ENCODE data around the gene FOXO3. TPM values are rescaled to one million over a fixed set of nuclear protein-coding genes. Genes with fewer than 3 reads are reported as not detected.
A peak's percentile ranks its signal among the peaks of the same experiment; 100 is the strongest.

Gene FOXO3
- total RNA-seq, 1 donor from 2014 or later: 10.7 TPM

GRCh38 chr6:108594151-108594550 is 33.4 kb downstream of the FOXO3 start:
- DNase-seq (ENCODE audit: low read depth in 2 of 2): no peak

DNA sequence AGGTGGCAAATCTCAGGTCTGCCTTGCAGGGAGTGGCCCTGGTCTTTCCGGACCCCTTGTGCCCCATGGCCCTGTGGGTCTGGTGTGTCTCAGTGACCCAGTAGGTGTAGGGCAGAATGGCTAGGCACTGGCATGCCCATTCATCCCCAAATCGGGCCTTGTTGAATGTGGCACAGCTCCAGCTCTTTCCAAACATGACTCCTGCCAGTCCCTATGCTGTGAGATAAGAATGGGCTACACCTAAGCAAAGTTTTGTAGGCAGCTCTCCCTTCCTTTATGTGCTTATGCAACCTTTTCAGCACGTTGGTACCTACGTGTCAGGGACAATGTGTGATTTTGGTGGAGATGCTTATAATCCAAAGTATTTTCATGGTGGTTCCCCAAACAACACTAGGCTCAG is 33.9 kb downstream of the FOXO3 start:
- no peak for DNase-seq (ENCODE audit: low read depth in 2 of 2)

- DNase-seq (ENCODE audit: low read depth in 2 of 2): no peak
Observed at GRCh38 chr6:108596956-108597355, 36.2 kb downstream of the FOXO3 start.

DNA sequence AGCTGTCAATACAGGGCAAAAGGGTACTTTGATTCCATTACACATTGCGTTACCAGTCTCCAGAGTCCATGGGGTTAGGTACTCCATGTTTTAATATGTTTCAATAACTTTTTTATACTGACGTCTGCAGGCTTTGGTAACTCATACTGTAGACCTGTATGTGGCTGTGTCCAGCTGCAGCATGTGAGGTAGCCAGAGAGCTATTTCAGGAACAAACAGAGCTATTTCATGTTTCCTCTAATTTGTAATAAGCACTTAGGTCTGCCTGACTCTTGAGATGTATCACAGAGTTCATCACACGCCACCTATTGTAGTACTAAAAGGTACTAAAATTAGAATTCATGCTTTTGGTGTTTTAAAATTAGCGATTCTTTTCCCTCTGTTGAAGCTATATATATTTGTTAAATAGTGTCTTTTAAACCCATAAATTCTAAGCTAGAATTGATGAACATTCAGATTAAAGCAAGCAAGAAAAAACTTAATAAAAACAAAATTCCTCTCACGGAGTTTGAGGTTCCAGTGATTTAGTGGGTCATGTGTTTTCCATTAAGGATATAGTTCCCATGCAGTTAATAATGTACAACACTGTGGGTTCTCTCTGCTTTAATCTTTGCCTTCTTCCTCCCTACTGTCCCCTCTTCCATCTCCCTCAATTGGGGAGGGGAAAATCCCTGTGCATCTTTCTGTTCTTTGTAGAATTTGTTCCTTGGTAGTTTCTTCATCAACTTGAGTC is 37.0 kb downstream of the FOXO3 start:
- DNase-seq (ENCODE audit: low read depth in 2 of 2): peak; percentile 34 to 63

- no peak for DNase-seq (ENCODE audit: low read depth in 2 of 2)
Observed at GRCh38 chr6:108598305-108598863, 37.7 kb downstream of the FOXO3 start.

DNA sequence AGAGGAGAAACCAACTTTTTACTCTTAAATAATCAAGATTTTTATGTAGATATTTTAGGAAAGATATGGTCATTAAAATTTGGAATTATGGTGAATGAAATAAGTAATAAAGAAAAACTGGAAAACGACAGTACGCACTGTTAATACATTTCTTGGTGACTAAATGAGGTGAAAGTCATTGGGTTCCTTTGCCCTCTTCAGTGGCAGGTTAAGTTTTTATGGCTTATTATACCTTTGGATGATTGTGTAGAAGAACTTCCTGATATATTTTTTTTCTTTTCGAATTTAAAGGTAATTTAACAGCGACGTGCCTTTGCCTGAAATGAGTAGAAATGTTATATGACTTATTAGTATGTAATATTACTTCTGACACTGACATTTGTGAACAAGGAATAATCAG is 43.4 kb downstream of the FOXO3 start:
- no peak for DNase-seq (ENCODE audit: low read depth in 2 of 2)

GRCh38 chr6:108606250-108606690 is 45.6 kb downstream of the FOXO3 start:
- DNase-seq (ENCODE audit: low read depth in 2 of 2): no peak

- DNase-seq (ENCODE audit: low read depth in 2 of 2): no peak
Observed at GRCh38 chr6:108608453-108609275, 47.9 kb downstream of the FOXO3 start.

DNA sequence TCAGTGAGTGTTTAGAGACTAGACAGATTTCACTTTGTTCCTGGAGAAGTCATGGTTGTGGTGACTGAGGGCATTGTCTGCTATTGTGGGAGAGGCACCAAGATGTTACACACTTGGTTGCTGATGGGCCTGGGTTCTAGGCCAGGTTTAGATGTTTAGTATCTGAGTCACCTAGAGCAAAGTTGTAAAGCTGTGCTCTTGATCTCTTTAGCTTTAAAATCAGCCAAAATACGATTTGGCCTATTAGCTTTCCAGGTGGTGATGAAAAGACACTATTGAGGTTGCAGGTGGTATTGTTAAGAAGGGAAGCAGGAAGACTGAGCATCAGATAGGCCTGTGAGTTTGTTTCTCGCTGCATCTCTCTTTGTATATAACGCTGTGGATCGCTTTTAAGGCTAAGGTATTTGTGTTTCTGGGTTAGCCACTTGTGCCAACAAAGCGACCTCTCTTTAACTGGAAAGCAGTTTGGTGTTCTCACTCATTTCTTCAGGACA is 48.6 kb downstream of the FOXO3 start:
- no peak for DNase-seq (ENCODE audit: low read depth in 2 of 2)

DNA sequence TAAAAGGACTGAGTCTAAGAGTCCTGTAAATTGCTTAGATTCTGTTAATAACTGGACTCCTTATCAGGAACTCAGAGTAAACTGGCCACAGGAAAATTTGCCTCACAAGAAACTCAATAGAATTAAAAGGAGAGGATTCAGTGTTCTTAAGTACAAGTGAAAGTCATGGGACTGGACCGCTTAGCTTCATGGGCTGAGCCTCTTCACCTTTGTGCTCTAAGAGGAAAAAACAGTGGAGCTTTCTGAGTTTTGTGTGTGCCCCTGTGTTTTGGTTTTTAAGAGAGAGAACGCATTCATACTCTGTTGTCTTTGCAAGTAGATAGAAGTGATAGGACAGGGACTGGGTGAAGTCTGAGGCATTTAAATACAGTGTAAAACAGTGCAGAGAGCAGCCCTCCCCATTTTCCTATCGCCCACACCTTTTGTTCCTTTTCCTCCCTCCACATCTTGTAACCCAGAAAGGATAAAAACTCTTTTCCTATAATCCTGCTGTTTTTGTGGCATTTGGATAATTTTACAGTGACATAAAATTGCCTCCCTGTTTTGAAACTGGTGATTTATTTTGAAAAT is 49.6 kb downstream of the FOXO3 start:
- DNase-seq (ENCODE audit: low read depth in 2 of 2): no peak

DNA sequence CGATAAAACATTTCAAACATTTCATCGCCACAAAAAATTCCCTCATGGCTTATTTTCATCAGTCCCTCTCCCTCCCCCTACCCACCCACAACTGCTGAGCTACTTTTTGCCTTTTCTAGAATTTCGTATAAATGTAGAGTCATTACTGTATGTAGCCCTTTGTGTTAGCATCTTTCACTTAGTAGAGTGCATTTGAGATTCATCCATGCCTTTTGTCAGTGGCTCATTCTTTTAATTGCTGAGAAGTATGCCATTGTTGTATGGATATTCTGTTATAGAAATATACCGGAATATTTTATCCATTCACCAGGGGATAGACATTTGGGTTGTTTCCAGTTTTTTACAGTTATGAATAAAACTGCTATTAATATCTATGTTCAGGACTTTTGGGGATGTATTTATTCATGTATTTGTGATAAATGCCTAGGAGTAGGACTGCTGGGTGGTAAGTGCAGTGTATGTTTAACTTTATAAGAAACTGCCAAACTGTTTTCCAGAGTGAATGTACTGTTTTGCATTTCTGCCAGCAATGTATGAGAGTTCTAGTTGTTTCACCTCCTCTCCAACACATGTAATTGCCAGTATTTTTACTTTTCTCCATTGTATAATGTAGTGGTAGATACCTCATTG is 50.4 kb downstream of the FOXO3 start:
- DNase-seq (ENCODE audit: low read depth in 2 of 2): no peak

DNA sequence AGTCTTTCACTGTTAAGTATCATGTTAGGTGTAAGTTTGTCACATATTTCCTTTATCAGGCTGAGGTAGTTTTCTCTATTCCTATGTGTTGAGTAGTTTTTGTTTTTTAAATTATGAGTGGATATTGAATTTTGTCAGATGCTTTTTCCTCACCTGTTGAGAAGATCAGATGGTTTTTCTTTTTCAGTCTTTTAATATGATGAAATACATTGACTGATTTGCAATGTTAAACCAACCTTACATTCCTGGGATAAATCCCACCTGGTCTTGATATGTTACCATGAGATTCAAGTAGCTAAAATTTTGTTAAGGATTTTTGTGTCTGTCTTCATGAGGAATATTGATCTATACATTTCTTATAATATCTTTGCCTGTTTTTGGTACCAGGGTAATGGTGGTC is 52.1 kb downstream of the FOXO3 start:
- no peak for DNase-seq (ENCODE audit: low read depth in 2 of 2)

DNA sequence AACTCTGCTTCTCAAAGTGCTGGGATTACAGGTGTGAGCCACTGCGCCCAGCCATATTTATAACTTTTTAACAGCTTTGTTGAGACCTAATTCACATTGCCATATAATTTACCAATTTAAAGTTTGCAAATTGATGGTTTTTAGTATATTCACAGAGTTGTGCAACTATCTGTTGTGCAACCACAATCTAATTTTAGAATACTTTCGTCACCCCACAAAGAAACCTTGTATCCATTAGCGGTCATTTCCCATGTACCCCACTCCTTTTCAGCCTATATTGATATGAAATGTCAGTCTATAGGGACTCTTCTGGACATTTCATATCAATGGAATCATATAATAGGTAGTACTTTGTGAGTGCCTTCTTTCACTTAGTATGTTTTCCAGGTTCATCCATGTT is 55.8 kb downstream of the FOXO3 start:
- no peak for DNase-seq (ENCODE audit: low read depth in 2 of 2)

DNA sequence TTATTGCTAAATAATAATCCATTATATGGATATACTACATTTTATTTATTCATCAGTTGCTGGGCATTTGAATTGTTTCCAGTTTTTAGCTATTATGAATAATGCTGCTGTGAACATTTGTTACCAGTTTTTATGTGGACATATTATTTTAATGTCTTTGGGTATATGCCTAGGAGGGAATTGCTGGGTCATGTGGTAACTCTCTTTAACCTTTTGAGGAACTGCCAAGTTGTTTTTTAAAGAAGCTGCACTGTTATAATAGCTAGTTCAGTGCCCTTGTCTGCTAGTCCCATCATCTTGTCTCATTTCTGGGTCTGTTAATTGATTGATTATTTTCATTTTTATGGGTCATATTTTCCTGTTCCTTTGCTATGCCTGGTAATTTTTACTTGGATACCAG is 56.3 kb downstream of the FOXO3 start:
- DNase-seq (ENCODE audit: low read depth in 2 of 2): no peak

DNA sequence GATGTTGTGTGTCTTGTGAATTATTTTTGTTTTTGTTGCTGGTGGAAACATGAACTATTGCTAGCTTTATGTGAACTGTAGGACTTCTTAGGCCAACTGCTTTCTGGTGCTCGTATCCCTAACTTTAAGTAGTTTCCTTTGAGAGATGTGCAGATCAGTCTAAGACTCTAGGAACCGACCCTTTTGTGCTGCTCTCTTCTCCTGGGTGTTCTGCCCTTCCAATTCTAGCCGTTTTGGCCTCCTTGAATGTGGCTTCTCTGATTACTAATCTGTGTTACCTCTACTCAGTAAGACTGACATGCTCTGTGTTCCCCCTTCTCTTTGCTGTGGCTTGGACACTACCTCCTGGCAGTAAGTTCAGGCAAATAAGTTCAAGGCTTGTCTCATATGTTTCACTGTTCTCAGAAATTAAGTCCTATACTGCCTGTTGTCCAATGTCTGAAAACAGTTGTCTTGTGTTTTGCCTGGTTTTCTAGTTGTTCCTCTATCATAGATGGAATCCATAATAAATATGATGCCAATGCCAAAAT is 58.0 kb downstream of the FOXO3 start:
- no peak for DNase-seq (ENCODE audit: low read depth in 2 of 2)

DNA sequence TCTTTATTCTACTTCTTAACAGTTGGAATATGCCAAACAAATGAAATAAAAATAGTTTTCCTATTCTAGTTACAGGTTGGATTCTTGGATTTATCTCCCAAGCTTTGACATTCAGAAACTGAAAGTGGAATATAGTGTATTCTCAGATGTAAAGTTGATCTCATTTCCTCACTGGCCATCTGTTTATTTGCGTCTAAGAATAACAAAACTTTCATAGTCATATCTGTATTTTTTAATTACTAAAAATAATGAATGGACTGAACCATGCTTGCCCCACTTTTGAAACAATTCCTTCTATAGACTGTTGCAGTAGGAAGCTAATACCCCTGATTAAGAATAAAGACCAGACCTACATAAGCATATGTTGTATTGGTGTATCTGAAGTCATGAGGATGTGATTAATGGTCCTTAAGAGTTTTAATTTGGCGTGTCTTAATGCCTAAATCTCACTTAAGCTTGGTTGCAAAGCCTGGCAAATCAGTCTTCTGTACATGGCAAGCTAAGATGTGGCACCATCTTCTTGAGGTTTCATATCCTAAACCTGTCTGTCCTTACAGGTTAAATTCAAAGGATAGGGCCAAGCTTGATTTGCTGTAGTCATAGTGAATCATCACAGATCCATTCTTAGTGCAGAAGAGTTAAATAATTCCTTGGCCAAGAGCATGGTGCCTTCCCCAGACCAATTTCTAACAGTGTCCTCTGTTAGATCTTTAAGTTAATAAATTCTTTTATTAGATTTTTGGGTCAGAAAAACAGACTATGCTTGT is 58.9 kb downstream of the FOXO3 start:
- DNase-seq (ENCODE audit: low read depth in 2 of 2): no peak

DNA sequence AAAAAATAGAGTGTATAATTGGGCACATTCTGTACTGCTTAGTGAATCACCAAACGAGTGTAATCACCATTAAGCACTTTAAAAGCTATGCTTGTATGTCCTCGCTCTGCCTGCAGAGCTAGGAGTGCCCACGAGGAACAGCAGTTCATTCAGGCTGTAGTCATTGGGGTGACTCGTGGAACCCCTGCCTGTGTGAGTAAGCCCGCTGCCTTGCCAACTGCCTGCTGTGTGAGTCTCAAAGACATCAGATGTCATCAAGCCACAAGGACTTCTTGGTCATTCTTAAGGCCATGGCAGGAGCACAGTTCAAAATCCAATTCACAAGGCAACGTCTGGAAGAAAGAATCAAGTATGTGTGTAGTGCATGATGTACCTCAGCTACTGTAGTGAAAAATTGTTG is 60.4 kb downstream of the FOXO3 start:
- no peak for DNase-seq (ENCODE audit: low read depth in 2 of 2)

DNA sequence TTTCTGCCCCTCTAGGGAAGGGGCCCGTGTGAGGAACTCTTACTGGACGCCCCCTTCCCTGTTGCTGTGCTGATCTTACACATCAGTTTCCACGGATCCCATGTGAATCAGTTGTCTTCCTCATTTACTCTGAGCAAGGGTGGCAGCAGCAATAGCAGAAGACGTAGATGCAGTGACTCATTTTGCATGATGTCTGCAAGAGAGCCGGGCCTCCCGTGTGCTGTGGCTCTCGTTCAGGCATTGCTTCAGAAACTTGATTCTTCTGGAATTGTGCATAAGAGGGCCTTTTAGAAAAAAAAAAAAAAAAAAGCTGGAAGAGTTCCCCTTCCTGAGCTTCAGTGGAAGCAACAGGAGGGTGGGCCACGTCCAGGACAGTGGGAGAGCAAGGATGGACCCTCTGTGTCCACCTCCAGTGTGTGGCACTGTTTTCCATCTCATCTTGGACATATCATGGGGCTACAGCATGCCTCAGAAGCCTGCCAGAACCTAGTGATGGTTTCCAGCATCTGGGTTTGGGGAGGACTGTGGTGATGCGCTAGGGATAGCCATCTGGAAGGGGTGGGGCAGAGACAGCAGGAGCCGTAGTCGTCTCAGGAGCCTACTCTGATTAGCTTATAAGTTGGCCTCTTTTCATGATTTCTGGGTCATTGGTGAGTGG is 62.1 kb downstream of the FOXO3 start:
- peak in 1 of 2 donors; percentile 48 for DNase-seq (ENCODE audit: low read depth in 2 of 2)

GRCh38 chr6:108623995-108624394 is 63.3 kb downstream of the FOXO3 start:
- DNase-seq (ENCODE audit: low read depth in 2 of 2): no peak

- no peak for DNase-seq (ENCODE audit: low read depth in 2 of 2)
Observed at GRCh38 chr6:108625581-108625980, 64.9 kb downstream of the FOXO3 start.
